ENCODE data around the gene SKIDA1. TPM values are rescaled to one million over a fixed set of nuclear protein-coding genes. Genes with fewer than 3 reads are reported as not detected.

SKIDA1 gene
- total RNA-seq, 1 donor from 2014 or later = 1.4 TPM

DNA sequence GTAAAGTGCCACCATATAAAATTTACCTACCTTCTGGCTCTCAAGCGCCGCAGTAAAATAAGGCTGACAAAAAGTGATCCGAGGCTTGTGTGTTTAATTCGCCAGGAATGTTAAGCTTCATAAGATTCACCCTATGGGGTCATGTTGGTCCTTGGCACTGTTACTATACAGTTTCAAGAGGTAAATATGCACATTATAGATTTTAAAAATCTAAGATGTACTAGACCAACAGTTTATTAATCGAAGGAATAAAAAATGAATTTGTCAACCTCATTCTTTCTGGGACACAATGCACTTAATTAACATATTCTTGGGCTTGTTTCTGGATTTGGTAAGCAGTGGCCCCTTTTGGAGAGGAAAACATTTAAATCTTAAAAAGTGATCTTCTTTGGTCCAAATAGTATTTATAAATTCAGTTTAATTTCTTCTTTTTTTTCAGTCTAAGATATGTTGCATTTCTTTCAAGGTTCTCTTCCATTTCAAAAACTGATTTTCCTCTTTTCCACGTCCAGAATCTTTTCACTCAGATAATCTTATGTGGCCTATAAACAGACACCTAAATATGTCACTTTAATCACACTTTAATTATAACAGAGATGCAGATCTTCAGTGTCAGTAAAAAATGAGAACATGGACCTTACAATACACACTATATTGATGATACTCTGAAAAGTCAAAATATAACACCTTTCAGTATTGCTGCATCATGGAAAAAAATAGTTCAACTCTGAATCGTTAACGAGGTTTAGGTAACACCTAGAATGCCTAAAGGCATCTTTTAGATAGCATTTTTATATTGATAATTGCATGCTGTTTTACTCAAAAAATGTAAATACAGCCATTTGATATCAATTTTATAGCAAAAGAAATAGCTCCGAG lies 3.8 kb upstream of the SKIDA1 start:
- peak; percentile 20 to 30 for DNase-seq (ENCODE audit: low read depth in 2 of 2)

DNA sequence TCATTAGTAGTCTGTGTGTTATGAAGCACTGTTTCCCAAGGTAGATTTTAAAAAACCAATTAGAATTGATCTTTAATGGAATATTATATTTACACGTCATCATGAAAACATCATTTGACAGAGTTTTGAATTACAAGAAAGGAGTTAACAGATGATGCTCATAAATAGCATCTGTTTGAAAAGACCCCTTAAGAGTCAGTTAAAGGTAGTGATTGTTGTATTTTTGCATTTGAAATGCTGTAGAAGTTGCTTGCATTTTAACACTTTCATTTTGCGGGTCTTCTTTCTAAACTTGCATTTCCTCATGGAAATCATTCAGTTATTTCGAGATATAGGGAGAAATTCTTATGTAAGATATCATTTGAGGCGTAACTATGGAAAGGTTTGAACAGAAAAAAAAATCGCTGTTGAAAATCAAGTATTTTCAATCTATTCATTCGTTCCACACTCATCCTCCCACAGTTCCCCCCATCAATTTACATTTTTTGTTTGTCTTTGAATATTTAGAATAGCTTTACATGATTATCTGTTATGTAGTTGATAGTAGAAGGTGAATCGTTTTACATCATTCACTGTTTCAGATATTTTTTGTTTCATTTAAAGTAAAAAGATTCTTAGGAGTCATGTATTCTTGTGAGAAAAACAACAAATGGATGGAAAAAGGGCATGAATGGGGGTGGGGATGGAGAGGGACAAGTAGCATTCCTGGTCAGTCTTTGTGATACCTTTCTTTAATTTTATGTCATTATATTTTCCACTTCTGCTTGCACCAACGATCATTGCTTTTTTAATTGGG lies 3.0 kb upstream of the SKIDA1 start:
- DNase-seq (ENCODE audit: low read depth in 2 of 2) = peak; percentile 12 to 56

DNA sequence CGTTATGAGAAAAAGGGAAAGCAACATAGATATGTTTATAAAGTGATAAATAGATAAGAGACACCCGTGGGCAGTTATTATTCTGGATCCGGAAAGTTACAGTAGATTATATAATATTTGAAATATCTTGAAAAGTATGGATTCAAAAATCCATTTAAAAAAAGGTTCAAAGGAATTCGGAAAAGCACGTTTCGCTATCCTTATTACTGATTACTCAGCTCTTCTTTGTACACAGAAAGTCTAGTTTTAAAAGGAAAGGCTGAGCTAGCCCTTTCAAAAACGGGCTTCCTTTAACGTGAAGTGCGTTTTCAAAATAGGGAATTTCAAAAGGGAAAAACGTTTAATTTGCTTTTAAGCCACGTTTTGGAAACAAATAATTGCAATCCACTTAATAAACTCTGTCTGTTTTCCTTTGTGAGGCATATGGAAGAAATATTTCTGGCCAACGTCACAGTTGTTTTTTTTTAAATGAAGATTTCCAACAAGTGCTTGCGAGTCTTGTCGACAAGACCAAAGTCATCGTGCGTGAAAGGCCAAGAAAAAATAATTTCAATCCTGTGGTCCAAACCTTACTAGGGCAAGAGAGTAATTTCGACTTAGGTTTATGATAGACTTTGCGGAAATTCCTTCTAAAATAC lies 2.2 kb upstream of the SKIDA1 start:
- DNase-seq (ENCODE audit: low read depth in 2 of 2) = peak; percentile 56 to 64

DNA sequence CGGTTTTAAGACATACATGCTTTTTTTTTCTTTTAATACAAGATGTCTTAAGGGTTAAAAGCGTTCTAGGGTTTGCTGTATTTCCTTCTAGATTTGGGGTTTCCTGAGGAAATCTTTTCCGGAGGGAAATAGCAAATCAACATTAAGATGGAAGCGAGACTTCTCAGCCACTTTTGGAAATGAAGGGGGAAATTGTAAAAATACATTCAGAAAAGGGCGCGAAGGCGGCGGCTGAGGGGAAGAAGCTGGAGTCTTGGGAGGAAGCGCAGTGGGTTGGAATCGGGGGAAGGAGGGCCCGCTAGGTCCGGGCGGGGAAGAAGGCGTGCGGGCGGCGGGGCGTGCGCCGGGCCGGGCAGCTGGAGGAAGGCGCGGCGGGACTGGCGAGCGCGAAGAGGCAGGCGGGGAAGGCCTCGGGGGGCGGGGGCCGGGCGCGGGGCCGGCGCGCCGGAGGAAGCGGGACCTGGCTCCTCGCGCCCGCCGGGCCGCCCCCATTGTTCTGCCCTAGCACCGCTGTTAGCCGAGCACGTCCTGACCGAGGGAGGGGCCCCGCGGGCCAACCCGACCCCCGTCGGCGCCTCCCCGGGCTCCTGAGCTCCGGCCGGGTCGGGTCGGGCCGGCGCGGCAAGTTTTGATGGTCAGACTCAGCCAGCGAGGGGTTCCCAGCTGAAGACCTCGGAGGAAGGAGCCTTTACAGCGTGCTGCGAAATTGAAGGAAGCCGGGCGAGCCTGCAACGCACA lies 1.5 kb upstream of the SKIDA1 start:
- DNase-seq (ENCODE audit: low read depth in 2 of 2) = peak; percentile 79 to 85

DNA sequence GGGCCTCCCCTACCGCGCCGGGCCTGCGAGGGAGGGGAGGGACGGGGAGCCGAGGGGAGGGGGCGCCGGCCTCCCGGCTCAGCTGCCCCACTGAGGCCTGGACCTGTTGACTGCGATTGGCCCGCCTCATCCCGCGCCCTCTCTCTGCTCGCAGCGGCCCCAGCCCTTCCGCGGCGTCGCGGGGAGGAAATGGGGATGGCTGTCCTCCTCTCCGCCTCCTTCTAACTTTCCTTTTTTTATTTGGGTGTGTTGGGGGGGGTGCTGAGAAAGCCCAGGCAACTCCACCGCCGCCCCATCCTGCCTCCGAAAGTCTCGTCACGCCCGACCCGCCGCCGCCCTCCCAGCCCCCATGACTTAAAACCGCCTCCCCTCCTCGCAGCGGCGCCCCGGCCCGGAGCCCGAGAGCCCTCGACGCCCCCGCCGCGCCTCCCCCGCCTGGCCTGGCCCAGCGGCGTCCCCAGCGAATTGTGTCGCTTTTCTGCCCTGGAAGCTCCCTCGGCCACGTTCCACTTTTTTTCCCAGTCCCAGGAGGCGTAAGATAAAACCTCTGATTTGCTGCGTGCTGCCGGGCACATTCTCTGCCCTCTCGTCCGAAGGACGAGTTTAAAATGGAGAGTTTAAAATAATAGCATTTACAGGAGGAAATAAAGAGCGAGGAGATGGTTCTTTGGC lies 842 bp upstream of the SKIDA1 start:
- peak; percentile 75 to 87 for DNase-seq (ENCODE audit: low read depth in 2 of 2)

DNA sequence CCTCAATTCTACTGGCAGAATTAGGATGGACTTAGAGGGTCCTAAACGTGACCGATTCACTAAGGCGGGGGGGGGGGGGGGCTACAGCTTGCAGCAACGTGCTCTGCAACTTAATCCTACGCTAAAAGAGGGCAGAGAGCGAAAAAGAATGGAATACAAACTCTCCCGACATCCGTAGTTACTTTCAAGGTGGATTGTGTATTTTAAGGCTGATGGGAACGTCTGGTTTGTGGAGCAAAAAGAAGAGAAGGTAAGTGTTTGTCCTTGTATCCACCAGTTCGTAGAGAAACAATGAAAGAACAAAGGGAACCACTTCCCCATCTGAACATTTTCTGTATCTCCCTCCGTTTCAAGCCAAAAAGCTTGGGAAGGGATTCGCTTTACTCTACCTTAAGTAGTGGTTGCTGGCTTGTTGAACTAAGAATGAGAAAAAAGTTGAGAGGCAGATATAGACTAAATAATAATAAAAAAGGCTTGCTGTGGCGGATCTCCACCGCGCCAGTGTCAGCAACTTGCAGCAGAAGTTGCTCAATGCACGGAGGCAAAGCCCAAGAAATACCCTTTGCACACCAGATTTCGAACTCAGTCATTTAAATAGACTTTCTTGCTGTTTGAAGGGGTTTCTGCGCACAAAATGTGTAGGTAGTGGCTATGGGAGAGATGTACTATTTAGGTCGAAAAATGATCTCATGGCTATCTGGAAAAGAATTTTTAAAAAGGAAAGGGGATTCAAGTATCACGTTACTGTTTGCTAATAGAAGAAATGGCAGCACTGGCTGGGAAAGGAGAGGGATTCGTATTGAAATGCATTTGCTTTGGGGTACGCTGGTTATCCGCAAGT lies 736 bp downstream of the SKIDA1 start:
- peak; percentile 53 to 60 for DNase-seq (ENCODE audit: low read depth in 2 of 2)

DNA sequence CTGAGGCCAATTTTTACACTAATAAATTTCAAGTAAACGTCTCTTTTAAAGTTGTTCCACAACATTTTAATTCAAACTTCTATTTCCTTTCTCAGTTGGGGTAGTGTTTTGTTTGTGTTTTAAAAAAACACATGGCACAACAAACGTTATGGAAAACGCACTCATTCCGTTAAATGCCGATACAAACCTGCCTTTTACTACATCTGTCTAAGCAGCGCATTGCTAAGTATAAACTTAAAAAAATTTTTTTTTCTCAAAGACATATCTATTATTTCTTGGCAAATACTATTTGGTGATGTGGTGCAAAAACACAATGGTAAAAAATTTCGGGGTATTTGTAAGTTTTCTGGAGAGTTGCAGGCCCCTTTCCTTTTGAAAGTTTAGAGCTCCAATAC lies 1.4 kb downstream of the SKIDA1 start:
- DNase-seq (ENCODE audit: low read depth in 2 of 2) = peak in 1 of 2 donors; percentile 22

DNA sequence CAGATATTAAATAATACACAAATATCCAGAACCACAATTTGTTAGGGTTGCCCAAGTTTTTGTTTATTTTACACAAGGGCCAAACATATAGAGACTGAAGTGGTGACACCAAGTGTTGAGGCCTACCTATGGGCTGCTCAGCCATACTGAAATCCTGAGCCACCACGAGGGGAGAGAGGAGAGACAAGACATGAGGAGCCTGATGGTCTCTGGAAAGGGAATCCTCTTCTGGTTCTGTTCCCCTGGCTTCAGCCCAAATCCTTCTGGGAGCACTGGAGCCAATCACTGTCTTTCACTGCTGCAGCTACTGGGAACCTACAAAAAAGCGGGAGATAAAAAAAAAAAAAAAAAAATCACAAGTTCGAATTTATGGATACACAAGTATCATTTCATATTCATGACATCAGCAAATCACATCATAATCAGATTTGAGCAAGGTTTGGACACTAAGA lies 1.9 kb downstream of the SKIDA1 start:
- peak in 1 of 2 donors; percentile 29 for DNase-seq (ENCODE audit: low read depth in 2 of 2)

DNA sequence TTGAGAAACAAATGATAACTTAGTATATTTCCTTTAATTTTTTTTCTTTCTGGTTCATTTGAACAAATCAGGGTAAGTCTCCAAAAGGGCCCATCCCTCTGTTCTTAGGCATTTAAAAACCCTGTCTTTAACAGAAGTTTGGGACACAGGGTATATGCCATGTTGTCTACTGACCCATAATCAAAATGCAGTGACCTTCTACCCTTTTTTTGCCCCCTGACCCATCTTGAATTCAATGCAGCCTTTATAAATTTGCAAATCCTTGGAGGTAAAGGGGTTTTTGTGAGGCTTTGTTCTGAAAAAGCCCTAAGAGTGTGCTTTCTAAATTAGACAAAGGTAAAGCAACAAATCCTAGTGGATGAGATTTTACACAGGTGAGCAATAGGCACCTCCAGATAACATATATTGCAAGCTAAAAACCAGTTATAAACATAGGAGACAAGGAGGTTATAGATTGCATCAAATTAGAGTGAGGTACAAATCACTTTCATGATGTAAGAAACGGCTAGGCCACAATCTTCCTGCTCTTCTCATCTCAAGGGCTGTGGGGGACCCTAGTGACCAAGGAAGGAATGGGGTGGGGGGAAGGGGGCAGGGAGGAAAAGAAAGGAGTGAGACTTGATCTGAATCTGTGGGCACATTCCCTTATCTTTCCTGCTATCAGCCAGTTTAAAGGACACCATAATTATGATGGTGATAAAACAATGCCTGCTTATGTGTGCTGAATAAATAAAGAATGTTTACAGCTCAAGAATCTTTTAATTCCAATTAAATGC lies 2.7 kb downstream of the SKIDA1 start:
- DNase-seq (ENCODE audit: low read depth in 2 of 2) = no peak

DNA sequence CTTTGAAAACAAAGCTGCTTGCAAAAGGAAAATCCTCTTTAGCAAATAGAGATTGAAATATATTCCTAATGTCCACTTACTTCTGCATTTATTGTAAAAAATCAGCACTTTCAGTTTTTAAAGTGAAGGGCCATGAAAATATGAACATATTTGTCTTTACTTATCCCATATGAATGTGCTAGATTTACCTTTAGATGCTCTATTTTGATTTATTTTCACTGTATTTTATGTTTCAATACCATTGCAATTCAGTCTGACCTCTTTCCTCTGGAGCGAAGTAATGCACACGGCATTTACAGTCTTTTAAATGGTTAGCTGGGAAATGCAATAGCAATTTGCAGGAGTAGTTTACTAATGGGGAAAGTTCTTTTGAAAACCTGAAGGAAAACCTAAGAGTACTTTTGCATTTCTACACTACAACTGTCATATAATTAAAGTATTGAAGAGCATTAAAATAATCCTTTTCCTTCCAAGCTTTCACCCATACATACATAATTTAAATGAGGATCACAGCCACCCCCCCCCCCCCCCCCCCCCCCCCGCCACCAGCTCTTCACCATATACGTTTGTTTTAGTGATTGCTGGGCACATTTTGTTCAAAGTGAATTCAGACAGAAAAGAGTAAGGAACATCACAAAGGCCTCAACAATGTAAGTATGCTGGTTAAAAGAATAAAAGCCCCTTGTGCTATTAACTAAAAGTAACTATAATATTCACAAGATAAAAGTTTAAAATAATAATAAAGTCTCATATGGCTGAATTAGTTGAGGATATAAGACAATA lies 3.5 kb downstream of the SKIDA1 start:
- DNase-seq (ENCODE audit: low read depth in 2 of 2) = no peak

DNA sequence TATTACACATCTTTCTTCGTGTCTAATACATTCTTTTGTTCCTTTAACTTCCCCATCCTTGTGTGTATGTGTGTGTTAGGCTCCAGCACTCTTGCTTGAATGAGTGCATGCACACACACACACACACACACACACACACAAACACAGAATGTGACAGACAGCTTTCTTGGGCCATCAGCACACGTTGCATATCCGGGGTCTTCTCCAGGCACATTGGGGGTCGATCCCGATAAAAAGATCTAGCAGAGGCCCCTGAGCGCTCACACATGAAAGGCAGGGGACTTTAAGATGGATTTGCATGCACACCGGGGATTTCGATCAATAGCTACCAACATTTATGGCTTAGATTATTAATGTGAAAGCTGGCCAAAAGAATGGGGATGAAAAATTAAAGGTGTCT lies 4.5 kb downstream of the SKIDA1 start:
- no peak for DNase-seq (ENCODE audit: low read depth in 2 of 2)

DNA sequence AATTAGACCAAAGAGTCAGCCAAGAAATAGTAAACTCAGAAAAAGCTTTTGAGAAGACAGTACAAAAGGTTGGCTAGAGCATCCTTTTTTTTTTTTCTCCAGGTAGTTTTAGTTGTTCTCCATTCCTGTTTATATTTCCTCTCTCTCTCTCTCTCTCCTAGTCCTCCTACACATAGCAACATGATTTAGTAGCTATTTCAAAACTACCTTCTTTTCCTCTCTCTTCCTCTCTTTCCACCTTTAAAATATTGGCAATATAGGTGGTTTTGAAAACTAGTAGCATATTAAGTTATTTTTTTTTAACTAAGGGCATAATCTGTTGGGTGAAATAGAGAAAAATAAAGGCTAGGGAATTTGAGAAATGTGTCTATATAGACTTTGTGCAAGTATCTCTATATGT lies 5.0 kb downstream of the SKIDA1 start:
- no peak for DNase-seq (ENCODE audit: low read depth in 2 of 2)

DNA sequence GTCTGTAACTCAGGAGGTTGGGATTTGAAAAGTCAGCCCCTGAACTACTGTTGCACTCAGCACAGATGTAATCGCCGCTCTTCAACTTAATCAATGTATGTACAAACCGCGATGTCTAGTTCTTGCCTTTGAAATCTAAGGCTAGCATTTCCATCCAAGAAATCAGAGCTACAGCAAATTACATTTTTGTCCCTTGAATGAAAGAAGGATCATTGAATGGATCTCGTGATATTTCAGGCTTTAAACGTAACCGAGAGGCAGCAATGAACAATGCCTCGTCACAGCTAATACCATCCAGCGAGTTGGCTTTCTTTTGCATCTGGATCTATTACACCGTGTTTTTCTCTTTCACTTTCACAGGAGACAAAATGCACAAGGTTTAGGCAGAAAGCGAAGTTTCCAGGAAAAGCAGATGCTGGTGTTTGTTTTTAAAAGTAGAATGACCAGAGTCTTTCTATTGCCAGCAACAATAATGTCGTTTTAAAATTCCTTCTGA lies 5.5 kb downstream of the SKIDA1 start:
- peak; percentile 80 to 86 for DNase-seq (ENCODE audit: low read depth in 2 of 2)

DNA sequence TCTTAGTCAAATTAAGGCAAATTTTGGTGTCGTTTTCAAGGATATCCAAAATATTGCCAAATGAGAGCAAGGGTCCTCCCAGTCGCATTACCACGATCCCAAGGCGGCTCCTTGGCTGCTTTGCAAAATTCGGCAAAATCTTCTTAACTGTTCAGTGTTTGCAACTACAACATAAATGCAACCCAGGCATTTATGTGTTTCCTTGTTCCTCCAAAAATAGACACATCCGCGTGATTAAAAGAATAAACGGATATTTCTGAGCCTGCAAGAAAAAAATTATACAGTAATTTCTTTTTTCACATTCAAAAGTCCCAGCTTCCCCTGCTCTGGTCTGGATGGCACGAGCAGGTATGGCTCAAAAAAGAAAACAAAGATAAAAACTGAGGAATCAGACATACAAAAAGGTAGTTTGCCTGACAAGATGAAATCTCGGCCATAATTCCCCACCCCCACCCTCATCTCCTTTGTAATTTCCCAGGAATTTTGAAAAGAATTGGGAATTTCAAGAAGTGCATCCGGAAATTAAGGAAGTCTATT lies 6.0 kb downstream of the SKIDA1 start:
- DNase-seq (ENCODE audit: low read depth in 2 of 2) = peak in 1 of 2 donors; percentile 37

DNA sequence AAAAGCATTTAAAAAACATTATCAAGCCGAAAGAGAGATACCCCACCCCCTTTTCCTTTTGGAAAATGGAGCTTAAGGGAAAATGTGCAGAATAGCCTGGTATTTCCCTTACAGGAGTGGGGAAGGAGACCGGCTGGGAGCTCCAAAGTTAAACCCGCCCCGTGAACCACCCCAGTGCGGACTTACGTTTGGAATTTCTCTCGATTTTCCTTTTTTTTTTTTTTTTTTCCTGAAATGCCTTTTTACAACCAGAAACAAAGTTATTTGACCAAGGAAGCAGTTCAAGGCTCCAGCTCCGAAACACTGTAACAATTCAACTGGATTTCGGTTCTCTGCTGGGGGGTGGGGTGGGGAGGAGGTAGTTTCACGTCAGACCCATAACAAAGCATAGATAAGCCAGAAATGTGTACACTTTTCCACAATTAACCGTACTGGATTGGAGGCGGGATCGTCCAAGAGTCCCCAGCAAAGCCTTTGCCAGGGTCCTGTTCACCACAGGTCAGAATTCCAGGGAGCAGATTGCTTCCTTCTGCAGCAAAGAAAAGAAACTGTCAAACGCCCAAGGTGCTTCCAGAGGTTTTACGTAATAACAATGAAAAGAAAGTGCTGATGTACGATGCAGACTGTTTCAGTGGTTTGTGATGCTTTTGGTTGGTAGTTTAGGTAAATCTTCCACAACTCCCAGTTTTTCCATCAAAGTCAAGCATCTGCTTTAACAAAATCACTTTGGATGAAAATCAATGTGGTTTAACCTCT lies 6.7 kb downstream of the SKIDA1 start:
- DNase-seq (ENCODE audit: low read depth in 2 of 2) = peak; percentile 40 to 77

DNA sequence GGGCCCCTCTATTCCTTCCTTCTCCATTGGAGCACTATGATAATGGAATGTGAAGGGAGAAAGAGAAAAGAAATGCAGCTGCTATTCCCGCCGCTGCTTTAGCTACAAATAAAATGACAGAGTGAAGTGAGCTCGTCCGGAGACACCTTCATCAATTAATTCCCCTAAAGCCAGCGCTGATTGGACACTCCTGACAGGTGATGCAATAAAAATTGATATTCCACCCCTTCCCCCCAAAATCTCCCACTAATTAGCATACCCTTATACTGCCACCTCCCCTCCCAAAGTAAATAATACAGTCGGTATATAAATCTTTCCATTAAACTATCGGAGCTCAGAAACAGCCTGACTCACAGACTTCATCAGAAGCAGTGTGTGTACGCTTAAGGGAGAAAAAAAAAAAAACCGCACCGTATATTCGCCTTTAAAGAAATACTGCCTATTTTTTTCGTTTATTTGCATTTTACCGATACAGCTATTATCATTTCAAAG lies 7.3 kb downstream of the SKIDA1 start:
- DNase-seq (ENCODE audit: low read depth in 2 of 2) = peak; percentile 45 to 69
